Trophoblast cell (in vitro differentiated cells and primary cell): Measurements from ENCODE around the gene NELFE.

ENCODE experiments used
- DNase-seq, 2 donors: peaks; one replicate each; pipeline ENCODE4 v3.0.0-alpha.2; 2016
- H2AFZ ChIP-seq: 2 replicates; pipeline ENCODE4 v1.6.1; 2013; ENCODE audit warnings: low read length, moderate library complexity, mild to moderate bottlenecking; ENCODE audit not compliant: insufficient read depth, poor library complexity
- H2AK5ac ChIP-seq: 2 replicates; pipeline ENCODE4 v1.6.1; 2013; ENCODE audit warnings: mild to moderate bottlenecking, low read length
- H2BK120ac ChIP-seq: 2 replicates; pipeline ENCODE4 v1.6.1; 2013; ENCODE audit warnings: low read length, mild to moderate bottlenecking, moderate library complexity; ENCODE audit not compliant: insufficient read depth, poor library complexity
- H2BK12ac ChIP-seq: 2 replicates; pipeline ENCODE4 v1.6.1; 2013; ENCODE audit warnings: mild to moderate bottlenecking, low read length, moderate library complexity
- H2BK5ac ChIP-seq: 2 replicates; pipeline ENCODE4 v1.6.1; 2013; ENCODE audit warnings: low read length, low read depth, moderate library complexity, mild to moderate bottlenecking; ENCODE audit not compliant: poor library complexity
- H3K14ac ChIP-seq: 2 replicates; pipeline ENCODE4 v1.6.1; 2013; ENCODE audit warnings: mild to moderate bottlenecking, low read length
- H3K18ac ChIP-seq: 2 replicates; pipeline ENCODE4 v1.6.1; 2013; ENCODE audit warnings: mild to moderate bottlenecking, low read length
- H3K23ac ChIP-seq: 2 replicates; pipeline ENCODE4 v1.6.1; 2013; ENCODE audit warnings: low read length
- H3K27ac ChIP-seq: 2 replicates; pipeline ENCODE4 v1.5.1; 2013; ENCODE audit warnings: low read depth, mild to moderate bottlenecking, inconsistent platforms, low read length, moderate library complexity
- H3K27me3 ChIP-seq: 2 replicates; pipeline ENCODE4 v1.6.1; 2013; ENCODE audit warnings: inconsistent platforms, mild to moderate bottlenecking, low read length, moderate library complexity; ENCODE audit not compliant: insufficient read depth
- H3K36me3 ChIP-seq, 2 experiments: 1 replicate in 1 of 2; 2 replicates in 1 of 2; pipeline ENCODE4 v1.6.1; 2013; ENCODE audit warnings: low read length in 2 of 2, mild to moderate bottlenecking in 2 of 2, moderate library complexity in 1 of 2; ENCODE audit not compliant: insufficient read depth in 2 of 2, control insufficient read depth in 1 of 2
- H3K4ac ChIP-seq: 2 replicates; pipeline ENCODE4 v1.6.1; 2013; ENCODE audit warnings: low read depth, mild to moderate bottlenecking, low read length, moderate library complexity
- H3K4me1 ChIP-seq, 2 experiments: 1 replicate in 1 of 2; 2 replicates in 1 of 2; pipeline ENCODE4 v1.6.1; 2013; ENCODE audit warnings: low read length in 2 of 2, mild to moderate bottlenecking in 2 of 2, moderate library complexity in 1 of 2; ENCODE audit not compliant: insufficient read depth in 2 of 2, control insufficient read depth in 1 of 2
- H3K4me2 ChIP-seq: 2 replicates; pipeline ENCODE4 v1.6.1; 2013; ENCODE audit warnings: inconsistent platforms, mild to moderate bottlenecking, low read length, moderate library complexity
- H3K4me3 ChIP-seq: 2 replicates; pipeline ENCODE4 v1.5.1; 2013; ENCODE audit warnings: mild to moderate bottlenecking, low read depth, low read length, inconsistent platforms
- H3K79me1 ChIP-seq: one replicate; pipeline ENCODE4 v1.6.1; 2013; ENCODE audit warnings: low read length
- H3K79me2 ChIP-seq: 2 replicates; pipeline ENCODE4 v1.6.1; 2013; ENCODE audit warnings: low read length, mild to moderate bottlenecking; ENCODE audit not compliant: control insufficient read depth, insufficient read depth, poor library complexity
- H3K9ac ChIP-seq: 2 replicates; pipeline ENCODE4 v1.6.1; 2013; ENCODE audit warnings: mild to moderate bottlenecking, low read length
- H3K9me3 ChIP-seq: 2 replicates; pipeline ENCODE4 v1.6.1; 2013; ENCODE audit warnings: low read depth, mild to moderate bottlenecking, control low read depth, inconsistent platforms, low read length; ENCODE audit not compliant: insufficient read depth
- H4K12ac ChIP-seq: 2 replicates; pipeline ENCODE4 v1.6.1; 2013; ENCODE audit warnings: low read depth, mild to moderate bottlenecking, low read length, moderate library complexity
- H4K8ac ChIP-seq: 2 replicates; pipeline ENCODE4 v1.6.1; 2013; ENCODE audit warnings: low read depth, mild to moderate bottlenecking, low read length, moderate library complexity
- H4K91ac ChIP-seq: one replicate; pipeline ENCODE4 v1.6.1; 2013; ENCODE audit warnings: low read depth, mild to moderate bottlenecking, low read length, moderate library complexity
- WGBS: extraction: QIAGEN DNeasy Blood & Tissue Kit; methylation state at CpG from one replicate; pipeline ENCODE4 v1.1.7; 2013; ENCODE audit warnings: missing lambda C conversion rate; ENCODE audit not compliant: insufficient read length, insufficient coverage; ENCODE audit errors: extremely low coverage; 5-methylcytosine and 5-hydroxymethylcytosine counted together

NELFE gene

DNA sequence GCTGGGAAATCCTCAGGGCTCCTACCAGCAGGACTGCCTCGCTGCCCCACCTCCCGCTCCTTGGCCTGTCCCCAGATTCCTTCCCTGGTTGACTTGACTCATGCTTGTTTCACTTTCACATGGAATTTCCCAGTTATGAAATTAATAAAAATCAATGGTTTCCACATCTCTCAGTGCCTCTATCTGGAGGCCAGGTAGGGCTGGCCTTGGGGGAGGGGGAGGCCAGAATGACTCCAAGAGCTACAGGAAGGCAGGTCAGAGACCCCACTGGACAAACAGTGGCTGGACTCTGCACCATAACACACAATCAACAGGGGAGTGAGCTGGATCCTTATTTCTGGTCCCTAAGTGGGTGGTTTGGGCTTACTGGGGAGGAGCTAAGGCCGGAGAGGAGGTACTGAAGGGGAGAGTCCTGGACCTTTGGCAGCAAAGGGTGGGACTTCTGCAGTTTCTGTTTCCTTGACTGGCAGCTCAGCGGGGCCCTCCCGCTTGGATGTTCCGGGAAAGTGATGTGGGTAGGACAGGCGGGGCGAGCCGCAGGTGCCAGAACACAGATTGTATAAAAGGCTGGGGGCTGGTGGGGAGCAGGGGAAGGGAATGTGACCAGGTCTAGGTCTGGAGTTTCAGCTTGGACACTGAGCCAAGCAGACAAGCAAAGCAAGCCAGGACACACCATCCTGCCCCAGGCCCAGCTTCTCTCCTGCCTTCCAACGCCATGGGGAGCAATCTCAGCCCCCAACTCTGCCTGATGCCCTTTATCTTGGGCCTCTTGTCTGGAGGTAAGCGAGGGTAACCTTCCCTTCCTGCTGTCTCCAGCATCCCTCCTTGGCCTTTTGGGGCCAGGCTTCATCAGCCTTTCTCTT lies 13.0 kb downstream of the NELFE start, which contains the start of gene CFB:
Gene CFB, plus strand, starts transcription at position 589 of the 863 bp plus-strand sequence. Its CDS starts 127 bp downstream, at position 716.
- H2BK12ac ChIP-seq, result no peak within 1 kb of the TSS
- WGBS, result no CpG with 5 or more reads among the region's 11 CpGs
- H3K9ac ChIP-seq, result no peak within 1 kb of the TSS
- H4K8ac ChIP-seq, result no peak within 1 kb of the TSS
- no peak within 1 kb of the TSS for H3K14ac ChIP-seq
- no peak within 1 kb of the TSS for H2BK5ac ChIP-seq
- H3K9me3 ChIP-seq, result peaks cover 8% of the 10 kb centered on the region
- no peaks in the 10 kb centered on the region for H3K79me2 ChIP-seq
- no peak within 1 kb of the TSS for H4K12ac ChIP-seq
- no peak within 1 kb of the TSS for H2BK120ac ChIP-seq
- no peak within 1 kb of the TSS for H3K23ac ChIP-seq
- H3K4me1 ChIP-seq, result peaks cover 0 to 2% of the 10 kb centered on the region in 2 experiments
- H2AFZ ChIP-seq, result no peak within 1 kb of the TSS
- peak within 1 kb of the TSS; percentile 37 for H4K91ac ChIP-seq
- no peak within 1 kb of the TSS for H3K4me2 ChIP-seq
- H3K79me1 ChIP-seq, result peaks cover 4% of the 10 kb centered on the region
- H3K27ac ChIP-seq, result no peak within 1 kb of the TSS
- no peaks in the 10 kb centered on the region for H3K27me3 ChIP-seq
- DNase-seq, result peak; percentile 89
- no peak within 1 kb of the TSS for H3K4me3 ChIP-seq
- H3K36me3 ChIP-seq, result peaks cover 0 to 4% of the 10 kb centered on the region in 2 experiments
- no peak within 1 kb of the TSS for H3K18ac ChIP-seq
- no peak within 1 kb of the TSS for H2AK5ac ChIP-seq
- no peak within 1 kb of the TSS for H3K4ac ChIP-seq

DNA sequence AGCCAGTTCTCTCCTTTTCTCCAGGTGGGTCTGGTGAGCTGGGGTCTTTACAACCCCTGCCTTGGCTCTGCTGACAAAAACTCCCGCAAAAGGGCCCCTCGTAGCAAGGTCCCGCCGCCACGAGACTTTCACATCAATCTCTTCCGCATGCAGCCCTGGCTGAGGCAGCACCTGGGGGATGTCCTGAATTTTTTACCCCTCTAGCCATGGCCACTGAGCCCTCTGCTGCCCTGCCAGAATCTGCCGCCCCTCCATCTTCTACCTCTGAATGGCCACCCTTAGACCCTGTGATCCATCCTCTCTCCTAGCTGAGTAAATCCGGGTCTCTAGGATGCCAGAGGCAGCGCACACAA lies 13.6 kb downstream of the NELFE start:
- no peak overlapping the region for H3K4me3 ChIP-seq

GRCh38 chr6:31943742-31944141 lies 15.0 kb downstream of the NELFE start:
- H3K4ac ChIP-seq, result no peak overlapping the region
- H2BK12ac ChIP-seq, result no peak overlapping the region
- peaks cover 0 to 2% of the 10 kb centered on the region in 2 experiments for H3K4me1 ChIP-seq
- H3K36me3 ChIP-seq, result no peaks in the 10 kb centered on the region
- no peak overlapping the region for H3K9ac ChIP-seq
- H4K8ac ChIP-seq, result no peak overlapping the region
- peaks cover 4% of the 10 kb centered on the region for H3K79me1 ChIP-seq
- WGBS, result no CpG with 5 or more reads among the region's 3 CpGs
- H4K91ac ChIP-seq, result no peak overlapping the region
- H2BK5ac ChIP-seq, result no peak overlapping the region
- no peak overlapping the region for H3K4me2 ChIP-seq
- H2AK5ac ChIP-seq, result no peak overlapping the region
- no peak overlapping the region for H3K14ac ChIP-seq
- H2AFZ ChIP-seq, result no peak overlapping the region
- H3K4me3 ChIP-seq, result no peak overlapping the region
- H3K27me3 ChIP-seq, result no peaks in the 10 kb centered on the region
- peaks cover 8% of the 10 kb centered on the region for H3K9me3 ChIP-seq
- no peaks in the 10 kb centered on the region for H3K79me2 ChIP-seq
- no peak overlapping the region for H3K18ac ChIP-seq
- H3K23ac ChIP-seq, result no peak overlapping the region
- H2BK120ac ChIP-seq, result no peak overlapping the region
- no peak overlapping the region for H3K27ac ChIP-seq
- no peak for DNase-seq
- H4K12ac ChIP-seq, result no peak overlapping the region

More for the DNA sequence above, 13.6 kb downstream of the NELFE start:
- Histone ChIP-seq H3K18ac (no peak overlapping the region), H2BK120ac (no peak overlapping the region), H3K4ac (no peak overlapping the region), H3K9me3 (peaks cover 8% of the 10 kb centered on the region), H3K27ac (no peak overlapping the region), H4K91ac (no peak overlapping the region), H3K36me3 (peaks cover 0 to under 1% of the 10 kb centered on the region in 2 experiments), H3K14ac (no peak overlapping the region), H2AK5ac (no peak overlapping the region), H2BK5ac (no peak overlapping the region), H3K79me1 (peaks cover 4% of the 10 kb centered on the region), H3K4me1 (peaks cover 0 to 2% of the 10 kb centered on the region in 2 experiments), H2AFZ (no peak overlapping the region), H3K79me2 (no peaks in the 10 kb centered on the region), H3K27me3 (no peaks in the 10 kb centered on the region), H4K8ac (no peak overlapping the region), H2BK12ac (no peak overlapping the region), H4K12ac (no peak overlapping the region), H3K4me2 (no peak overlapping the region), H3K9ac (no peak overlapping the region), H3K23ac (no peak overlapping the region)
- no peak for DNase-seq
- WGBS, result no CpG with 5 or more reads among the region's 9 CpGs

DNA sequence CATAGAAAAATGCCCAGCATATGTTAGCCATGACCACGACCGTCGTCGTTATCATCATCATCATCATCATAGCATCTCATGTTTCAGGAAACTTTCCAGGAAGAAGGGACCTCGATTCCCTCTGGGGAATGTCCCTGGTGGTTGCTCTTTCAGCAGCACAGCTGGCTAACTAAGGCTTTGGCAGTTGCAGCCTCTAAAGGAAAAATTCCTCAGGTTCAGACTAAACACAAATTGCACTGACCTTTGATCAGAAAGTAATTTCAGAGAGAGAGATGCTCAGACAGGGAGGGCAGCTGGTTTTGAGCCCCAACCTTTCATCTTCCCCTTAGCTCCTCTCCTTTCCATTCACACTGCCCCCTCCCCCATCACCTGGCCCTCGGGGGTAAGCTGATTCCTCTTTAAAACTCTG lies 18.5 kb downstream of the NELFE start:
- Histone ChIP-seq H3K27ac (no peak overlapping the region), H3K4me1 (no peaks in the 10 kb centered on the region), H3K18ac (no peak overlapping the region), H2AK5ac (no peak overlapping the region), H3K4ac (no peak overlapping the region), H4K12ac (no peak overlapping the region), H3K36me3 (no peaks in the 10 kb centered on the region), H3K23ac (no peak overlapping the region), H3K14ac (no peak overlapping the region), H4K91ac (no peak overlapping the region), H3K4me2 (no peak overlapping the region), H3K79me2 (no peaks in the 10 kb centered on the region), H2BK120ac (no peak overlapping the region), H2BK5ac (no peak overlapping the region), H3K27me3 (no peaks in the 10 kb centered on the region), H3K4me3 (no peak overlapping the region), H2AFZ (no peak overlapping the region), H3K9me3 (peaks cover 7% of the 10 kb centered on the region), H2BK12ac (no peak overlapping the region), H4K8ac (no peak overlapping the region), H3K9ac (no peak overlapping the region), H3K79me1 (no peaks in the 10 kb centered on the region)
- no peak for DNase-seq
- WGBS, result no CpG with 5 or more reads among the region's 6 CpGs
